ENCODE data around the gene ATG4C.
A peak's percentile ranks its signal among the peaks of the same experiment; 100 is the strongest.
"Not testable (repeated sequence)": the region's sequence is repeated elsewhere in the genome, so short reads cannot be mapped to it uniquely, and the experiment has no call there.

ATG4C gene, protein sequence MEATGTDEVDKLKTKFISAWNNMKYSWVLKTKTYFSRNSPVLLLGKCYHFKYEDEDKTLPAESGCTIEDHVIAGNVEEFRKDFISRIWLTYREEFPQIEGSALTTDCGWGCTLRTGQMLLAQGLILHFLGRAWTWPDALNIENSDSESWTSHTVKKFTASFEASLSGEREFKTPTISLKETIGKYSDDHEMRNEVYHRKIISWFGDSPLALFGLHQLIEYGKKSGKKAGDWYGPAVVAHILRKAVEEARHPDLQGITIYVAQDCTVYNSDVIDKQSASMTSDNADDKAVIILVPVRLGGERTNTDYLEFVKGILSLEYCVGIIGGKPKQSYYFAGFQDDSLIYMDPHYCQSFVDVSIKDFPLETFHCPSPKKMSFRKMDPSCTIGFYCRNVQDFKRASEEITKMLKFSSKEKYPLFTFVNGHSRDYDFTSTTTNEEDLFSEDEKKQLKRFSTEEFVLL

DNA sequence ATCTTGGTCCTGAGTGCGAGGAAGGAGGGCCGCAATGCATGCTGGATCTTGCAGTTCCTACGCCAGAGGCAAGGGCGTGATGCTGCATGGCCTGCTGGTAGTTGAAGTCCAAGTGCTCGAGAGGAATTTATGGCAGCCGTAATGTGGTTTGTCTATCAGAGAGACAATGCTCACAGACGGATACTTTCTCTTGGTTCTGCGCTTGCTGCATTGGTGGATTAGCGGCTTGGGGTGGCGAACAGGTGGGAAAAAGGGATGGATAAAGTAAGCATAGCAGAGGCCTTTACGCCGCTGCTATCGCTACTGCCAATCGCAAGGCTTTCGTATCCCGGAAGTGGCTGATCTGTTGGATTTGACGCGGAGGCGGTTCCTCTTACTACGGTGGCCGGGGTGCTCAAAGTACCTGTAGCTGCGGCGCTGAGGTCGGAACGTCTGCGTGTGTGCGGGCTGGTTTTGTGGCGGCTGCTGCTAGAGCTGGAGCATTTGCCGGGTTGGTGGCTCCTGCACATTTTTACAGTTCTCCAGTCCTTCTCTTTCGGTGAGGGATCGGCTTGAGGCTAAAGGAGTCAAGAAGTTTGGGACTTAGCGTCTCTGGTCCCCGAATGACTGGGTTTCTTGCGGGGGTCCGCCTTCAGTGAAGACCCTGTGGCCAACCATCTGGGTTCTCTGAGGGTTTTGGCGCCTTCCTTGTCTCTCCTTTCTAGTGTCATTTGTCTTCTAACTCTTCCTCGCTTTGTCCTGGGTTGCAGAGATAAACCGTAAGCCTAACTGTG, at the start of gene ATG4C:
Gene ATG4C (plus strand): TSS at position 397 of the 773 bp plus-strand sequence. CDS start 19,655 bp downstream, outside the sequence.
- peak; percentile 97 for DNase-seq

DNA sequence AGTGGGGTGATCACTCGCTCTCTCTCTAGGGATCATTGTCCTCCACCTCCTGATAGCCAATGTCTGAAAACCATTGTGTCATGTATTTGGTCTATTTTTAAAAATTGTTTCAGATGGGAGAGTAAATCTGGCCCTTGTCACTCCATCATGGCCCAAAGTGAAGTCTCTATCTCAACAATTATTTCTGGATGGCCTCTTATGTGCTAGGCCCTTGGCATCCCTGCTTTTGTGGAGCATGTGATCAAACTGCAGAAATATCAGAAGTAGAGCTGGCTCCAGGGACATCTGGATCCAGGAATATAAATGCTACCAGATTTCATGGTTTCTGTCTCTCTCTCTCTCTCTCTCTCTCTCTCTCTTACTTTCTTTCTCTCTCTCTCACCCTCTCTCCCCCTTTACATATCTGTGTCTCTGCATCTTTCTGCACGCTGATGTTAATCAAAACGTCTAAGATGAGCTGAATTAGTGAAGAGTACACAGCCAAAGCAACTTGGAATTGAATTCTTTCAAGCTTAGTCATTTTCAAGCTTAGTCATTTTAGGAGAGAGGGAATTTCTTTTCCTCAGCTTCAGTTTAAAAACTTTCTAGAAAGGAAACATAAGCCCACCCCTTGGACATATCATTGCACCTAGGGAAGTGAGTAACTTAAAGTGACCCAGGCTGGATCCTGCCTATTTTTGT, 48.3 kb upstream of the ATG4C start:
- DNase-seq, result no peak

DNA sequence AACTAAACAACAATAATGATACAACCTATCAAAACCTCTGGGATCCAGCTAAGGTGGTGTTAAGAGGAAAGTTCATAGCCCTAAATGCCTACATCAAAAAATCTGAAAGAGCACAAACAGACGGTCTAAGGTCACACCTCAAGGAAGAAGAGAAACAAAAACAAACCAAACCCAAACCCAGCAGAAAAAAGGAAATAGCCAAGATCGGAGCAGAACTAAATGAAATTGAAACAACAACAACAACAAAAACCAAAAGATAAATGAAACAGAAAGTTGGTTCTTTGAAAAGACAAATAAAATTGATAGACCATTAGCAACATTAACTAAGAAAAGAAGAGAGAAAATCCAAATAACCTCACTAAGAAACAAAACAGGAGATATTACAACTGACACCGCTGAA, 43.2 kb upstream of the ATG4C start:
- not testable (repeated sequence) for DNase-seq

DNA sequence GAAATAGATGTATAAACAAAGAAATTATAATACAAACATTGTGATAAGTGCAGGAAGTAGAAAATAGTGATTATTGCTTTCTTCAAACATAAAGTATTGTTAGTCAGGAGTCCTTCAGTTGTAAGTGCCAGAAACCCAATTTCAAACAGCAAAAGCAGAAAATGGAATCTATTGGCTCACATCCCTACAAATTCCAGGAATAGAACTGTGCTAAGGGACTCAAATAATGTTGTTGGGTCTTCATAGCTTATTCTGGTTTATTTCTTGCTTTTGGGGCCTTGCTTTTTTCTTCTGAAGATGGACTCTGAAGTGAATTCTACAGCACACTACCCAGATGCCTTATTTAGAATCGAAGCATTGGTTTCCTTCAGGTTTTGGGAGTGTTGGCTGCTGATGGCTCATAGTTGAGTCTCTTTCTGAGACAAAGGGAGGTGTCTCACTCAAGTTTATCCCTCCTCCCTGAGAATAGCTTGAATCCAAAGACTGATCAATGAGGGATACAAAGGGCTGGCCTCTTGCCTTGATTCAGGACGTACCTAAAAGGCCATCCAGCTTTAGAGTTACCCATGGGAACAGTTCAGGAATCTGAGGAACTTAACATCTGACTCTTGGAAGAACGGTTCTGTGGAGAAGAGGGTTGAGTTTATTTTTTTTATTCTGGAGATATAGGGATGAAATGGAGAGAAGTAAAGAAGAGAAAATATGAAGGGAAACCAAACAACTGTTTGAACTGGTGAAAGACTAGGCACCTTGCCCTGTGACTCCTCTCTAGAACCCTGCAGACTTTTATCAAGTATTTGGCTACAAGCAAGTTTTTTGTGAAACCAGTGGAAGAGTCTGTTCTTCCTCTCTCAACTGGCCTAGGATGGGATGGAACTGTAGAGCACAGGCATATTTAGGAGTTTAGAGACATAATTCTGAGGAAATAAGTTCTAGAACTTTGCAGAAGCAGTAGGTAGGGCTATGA, 39.0 kb upstream of the ATG4C start:
- DNase-seq, result no peak

DNA sequence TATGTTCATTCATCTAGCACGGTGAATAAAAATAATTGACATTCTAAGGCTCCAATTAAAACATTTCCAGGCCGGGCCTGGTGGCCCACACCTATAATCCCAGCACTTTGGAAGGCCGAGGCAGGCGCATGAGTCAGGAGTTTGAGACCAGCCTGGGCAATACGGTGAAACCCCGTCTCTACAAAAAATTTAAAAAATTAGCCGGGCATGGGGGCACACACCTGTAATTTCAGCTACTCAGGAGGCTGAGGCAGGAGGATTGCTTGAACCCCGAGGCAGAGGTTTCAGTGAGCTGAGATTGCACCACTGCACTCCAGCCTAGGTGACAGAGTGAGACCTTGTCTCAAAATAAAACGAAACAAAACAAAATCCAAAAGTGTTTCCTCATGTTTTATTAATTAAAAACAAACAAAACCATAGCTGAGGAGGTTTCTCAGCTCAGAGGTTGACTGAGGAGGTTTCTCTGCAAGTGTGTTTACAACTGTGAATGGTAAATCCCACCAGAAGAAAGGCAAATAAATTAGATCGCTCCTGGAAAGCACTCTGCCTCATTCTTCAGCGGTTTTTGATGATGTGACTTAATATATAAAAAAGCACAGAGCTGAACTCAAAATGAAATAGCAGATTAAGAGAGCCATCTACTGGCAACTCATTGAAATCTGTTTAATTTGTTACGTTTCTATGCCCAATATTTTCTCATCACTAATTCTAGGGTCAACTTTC, 37.7 kb upstream of the ATG4C start:
- peak; percentile 81 for DNase-seq

DNA sequence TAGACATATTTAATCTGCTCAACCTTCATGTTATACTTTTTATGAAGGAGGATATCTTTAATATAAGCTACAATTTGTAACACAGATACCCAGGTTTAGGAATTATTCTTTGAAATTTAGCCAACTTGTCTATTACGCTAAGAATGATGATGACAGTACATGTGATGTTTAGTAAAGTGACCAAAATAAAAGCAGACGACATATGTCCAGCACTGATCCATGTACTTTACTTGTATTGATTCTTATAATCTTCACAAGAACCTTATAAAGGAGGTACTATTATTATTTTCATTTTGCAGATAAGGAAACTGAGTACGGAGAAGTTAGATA, 37.2 kb upstream of the ATG4C start:
- DNase-seq, result no peak

DNA sequence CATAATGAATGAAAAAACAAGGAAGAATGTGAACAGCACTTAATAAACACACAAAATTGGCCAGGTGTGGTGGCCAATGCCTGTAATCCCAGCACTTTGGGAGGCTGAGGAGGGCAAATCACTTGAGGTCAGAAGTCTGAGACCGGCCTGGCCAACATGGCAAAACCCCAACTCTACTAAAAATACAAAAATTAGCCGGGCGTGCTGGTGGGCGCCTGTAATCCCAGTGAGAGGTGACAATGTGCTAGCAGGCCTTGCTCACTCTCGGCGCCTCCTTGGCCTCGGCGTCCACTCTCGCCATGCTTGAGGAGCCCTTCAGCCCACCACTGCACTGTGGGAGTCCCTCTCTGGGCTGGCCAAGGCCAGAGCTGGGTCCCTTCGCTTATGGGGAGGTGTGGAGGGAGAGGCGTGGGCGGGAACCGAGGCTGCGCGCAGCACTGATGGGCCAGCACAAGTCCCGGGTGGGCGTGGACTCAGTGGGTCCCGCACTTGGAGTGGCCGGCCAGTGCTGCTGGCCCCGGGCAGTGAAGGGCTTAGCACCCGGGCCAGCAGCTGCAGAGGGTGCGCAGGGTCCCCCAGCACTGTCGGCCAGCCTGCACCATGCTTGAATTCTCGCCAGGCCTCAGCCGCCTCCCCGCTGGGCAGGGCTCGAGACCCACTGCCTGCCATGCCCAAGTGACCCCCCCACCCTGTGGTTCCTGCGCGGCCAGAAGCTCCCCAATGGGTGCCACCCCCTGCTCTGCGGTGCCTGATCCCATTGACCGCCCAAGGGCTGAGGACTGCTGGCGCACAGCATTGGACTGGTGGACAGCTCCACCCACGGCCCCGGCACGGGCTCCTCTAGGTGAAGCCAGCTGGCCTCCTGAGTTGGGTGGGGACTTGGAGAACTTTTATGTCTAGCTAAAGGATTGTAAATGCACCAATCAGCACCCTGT, 30.6 kb upstream of the ATG4C start:
- no peak for DNase-seq

DNA sequence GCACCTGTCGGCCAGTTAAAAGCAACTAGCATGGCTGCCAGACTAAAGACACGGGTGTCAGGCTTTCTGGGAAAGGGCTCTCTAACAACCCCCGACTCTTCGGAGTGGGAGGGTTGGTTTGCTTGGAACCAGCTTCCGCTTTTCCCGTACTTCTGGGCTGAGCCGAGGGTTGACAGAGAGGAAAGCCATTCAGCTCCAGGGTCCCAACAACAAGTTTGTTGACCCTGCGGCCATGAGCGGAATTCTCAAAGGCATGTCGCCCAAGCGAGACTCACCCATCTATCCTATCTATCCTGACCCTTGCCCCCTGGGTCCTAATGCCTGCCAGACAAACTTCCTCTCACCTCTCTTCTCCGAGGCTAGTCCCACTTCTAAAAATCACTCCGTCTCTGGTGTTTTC, 29.0 kb upstream of the ATG4C start:
- not testable (repeated sequence) for DNase-seq

DNA sequence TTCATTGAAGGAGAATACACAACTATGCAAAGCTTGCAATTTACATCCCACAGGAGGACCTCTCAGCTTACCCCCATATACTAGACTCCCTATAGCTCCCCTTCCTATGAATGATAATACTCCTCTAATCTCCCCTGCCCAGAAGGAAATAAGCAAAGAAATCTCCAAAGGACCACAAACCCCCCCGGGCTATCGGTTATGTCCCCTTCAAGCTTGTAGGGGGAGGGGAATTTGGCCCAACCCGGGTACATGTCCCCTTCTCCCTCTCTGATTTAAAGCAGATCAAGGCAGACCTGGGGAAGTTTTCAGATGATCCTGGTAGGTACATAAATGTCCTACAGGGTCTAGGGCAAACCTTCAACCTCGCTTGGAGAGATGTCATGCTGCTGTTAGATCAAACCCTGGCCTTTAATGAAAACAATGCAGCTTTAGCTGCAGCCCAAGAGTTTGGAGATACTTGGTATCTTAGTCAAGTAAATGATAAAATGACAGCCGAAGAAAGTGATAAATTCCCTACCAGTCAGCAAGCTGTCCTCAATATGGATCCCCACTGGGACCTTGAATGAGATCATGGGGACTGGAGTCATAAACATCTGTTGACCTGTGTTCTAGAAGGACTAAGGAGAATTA, 27.6 kb upstream of the ATG4C start:
- not testable (repeated sequence) for DNase-seq

DNA sequence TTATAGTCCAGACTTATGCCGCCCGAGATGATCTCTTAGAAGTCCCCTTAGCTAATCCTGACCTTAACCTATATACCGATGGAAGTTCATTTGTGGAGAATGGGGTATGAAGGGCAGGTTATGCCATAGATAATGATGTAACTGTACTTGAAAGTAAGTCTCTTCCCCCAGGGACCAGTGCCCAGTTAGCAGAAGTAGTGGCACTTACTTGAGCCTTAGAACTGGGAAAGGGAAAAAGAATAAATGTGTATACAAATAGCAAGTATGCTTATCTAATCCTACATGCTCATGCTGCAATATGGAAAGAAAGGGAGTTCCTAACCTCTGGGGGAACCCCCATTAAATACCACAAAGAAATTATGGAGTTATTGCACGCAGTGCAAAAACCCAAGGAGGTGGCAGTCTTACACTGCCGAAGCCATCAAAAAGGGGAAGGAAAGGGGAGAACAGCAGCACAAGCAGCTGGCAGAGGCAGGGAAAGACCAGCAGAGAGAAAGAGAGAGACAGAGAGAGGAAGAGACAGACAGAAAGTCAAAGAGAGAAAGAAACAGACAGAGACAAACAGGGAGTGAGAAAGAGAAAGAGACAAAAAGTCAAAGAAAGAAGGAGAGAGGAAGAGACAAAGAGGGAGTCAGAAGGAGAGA, 24.6 kb upstream of the ATG4C start:
- DNase-seq, result not testable (repeated sequence)

DNA sequence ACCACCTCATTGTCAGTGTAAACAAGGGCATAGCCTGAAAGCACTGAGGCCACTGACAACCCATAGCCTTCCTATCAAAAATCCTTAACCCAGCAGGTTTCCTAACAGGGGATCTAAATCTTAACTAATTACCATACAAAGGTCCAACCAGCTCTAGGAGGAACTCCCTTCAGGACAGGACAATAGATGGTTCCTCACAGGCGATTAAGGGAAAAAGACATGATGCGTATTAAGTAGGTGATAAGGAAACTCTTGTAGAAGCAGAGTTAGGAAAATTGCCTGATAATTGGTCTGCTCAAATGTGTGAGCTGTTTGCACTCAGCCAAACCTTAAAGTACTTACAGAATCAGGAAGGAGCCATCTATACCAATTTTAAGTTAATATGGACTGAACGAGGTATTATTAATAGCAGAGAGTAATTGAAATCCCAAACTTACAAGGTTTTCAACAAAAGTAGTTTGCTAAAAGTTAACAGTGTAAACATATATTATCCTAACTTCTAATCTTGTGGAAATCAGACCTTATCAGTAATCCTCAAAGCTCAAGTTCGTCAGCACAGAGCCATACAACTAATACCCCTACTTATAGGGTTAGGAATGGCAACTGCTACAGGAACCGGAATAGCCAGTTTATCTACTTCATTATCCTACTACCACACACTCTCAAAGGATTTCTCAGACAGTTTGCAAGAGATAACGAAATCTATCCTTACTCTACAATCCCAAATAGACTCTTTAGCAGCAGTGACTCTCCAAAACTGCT, 23.7 kb upstream of the ATG4C start:
- DNase-seq, result not testable (repeated sequence)

DNA sequence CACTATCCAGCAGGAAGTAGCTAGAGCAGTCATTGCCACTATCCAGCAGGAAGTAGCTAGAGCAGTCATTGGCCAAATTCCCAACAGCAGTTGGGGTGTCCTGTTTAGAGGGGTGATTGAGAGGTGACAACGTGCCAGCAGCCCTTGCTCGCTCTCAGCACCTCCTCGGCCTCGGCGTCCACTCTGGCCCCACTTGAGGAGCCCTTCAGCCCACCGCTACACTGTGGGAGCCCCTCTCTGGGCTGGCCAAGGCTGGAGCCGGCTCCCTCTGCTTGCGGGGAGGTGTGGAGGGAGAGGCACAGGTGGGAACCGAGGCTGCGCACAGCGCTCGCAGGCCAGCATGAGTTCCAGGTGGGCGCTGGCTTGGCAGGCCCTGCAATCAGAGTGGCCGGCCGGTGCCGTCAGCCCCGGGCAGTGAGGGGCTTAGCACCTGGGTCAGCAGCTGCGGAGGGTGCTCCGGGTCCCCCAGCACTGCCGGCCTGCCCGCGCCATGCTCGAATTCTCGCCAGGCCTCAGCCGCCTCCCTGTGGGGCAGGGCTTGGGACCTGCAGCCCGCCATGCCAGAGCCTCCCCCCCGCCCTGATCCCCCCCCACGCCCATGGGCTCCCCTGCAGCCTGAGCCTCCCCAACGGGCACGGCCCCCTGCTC, 22.6 kb upstream of the ATG4C start:
- not testable (repeated sequence) for DNase-seq

DNA sequence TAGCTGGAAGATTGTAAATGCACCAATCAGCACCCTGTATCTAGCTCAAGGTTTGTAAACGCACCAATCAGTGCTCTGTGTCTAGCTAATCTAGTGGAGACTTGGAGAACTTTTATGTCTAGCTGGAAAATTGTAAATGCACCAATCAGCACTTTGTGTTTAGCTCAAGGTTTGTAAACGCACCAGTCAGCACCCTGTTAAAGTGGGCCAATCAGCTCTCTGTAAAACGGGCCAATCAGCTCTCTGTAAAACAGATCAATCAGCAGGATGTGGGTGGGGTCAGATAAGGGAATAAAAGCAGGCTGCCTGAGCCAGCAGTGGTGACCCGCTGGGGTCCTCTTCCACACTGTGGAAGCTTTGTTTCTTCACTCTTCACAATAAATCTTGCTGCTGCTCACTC, 21.9 kb upstream of the ATG4C start:
- DNase-seq, result not testable (repeated sequence)

DNA sequence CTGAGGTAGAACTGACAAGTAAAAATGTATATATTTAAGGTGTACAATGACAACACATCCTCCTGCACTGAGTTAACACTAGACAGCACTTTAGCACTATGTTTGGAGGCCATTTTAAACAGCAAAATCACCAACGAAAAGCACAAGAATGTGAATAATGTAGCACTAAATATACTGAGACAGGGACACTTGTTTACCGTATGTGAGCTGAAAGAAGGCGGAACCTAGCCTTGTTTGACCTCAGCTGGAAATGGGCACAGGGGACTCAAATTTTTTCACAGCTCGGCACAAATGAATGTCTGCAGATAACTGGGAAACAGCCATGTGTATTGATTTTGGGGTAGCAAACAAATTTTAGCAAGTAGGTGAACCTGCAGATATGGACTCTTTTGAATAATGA, 18.0 kb upstream of the ATG4C start:
- no peak for DNase-seq

DNA sequence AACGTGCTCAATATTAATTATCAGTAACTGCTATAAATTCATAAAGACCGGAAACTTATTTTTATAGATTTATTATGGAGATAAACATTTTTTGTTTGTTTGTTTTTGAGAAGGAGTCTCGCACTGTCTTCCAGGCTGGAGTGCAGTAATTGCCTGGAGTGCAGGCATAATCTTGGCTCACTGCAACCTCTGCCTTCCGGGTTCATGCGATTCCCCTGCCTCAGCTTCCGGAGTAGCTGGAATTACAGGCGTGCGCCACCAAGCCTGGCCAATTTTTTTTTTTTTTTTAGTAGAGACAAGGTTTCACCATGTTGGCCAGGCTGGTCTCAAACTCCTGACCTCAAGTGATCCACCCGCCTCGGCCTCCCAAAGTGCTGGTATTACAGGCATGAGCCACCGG, 15.4 kb upstream of the ATG4C start:
- not testable (repeated sequence) for DNase-seq

DNA sequence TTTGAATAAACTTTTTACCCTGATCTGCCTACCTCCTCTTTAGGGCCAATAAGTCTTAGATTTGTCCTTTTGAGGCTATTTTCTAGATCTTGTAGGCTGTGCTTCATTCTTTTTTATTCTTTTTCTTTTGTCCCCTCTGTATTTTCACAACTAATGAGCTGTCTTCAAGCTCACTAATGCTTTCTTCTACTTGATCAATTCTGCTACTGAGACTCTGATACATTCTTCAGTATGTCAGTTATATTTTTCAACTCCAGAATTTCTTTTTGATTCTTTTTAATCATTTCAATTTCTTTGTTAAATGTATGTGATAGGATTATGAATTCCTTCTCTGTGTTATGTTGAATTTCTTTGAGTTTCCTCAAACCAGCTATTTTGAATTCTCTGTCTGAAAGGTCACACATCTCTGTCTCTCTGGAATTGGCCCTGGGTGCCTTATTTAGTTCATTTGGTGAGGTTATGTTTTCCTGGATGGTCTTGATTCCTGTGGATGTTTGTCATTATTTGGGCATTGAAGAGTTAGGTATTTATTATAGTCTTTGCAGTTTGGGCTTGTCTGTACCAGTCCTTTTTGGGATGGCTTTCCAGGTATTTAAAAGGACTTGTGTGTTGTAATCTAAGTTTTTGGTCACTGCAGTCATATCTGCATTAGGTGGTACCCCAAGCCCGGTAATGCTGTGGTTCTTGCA, 11.2 kb upstream of the ATG4C start:
- DNase-seq, result no peak

DNA sequence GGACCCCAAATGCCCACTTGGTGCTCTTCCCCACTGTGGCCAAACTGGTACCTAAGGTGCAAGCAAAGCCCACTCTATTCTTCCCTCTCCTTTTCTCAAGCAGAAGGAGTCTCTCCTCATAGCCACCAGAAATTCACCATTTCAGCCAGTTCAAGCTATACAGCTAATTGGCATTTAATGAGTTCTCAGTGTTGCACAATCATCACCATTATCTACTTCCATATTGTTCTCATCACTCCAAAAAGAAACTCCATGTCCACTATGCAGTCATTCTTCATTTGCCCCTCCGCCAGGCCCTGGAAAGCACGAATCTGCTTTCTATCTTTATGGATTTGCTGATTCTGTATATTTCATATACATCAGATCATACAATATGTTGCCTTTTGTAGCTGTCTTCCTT, 9.9 kb upstream of the ATG4C start:
- no peak for DNase-seq

Data from hematopoietic multipotent progenitor cell treated with erythropoietin and hydrocortisone succinate and interleukin-3 and kit ligand, for 8 days (in vitro differentiated cells).